SK-N-SH treated with all-trans-retinoic acid at 6 μM for 48 hours (cell line): Measurements from ENCODE around the gene SMPD4.
"Not testable (repeated sequence)": the region's sequence is repeated elsewhere in the genome, so short reads cannot be mapped to it uniquely, and the experiment has no call there.

Experiments used
- BACH2 ChIP-seq: fragments of 250-450 bp; sonication (Bioruptor Pico); IDR thresholded peaks from 2 replicates; pipeline ENCODE4 v1.9.0; 2021; ENCODE audit warnings: mild to moderate bottlenecking, borderline replicate concordance
- CSDC2 ChIP-seq: fragments of 250-450 bp; sonication (Bioruptor Pico); IDR thresholded peaks from 2 replicates; pipeline ENCODE4 v1.5.0; 2020; ENCODE audit warnings: mild to moderate bottlenecking, moderate library complexity
- ESRRG ChIP-seq: fragments of 250-450 bp; sonication (Bioruptor Pico); IDR thresholded peaks from 2 replicates; pipeline ENCODE4 v1.6.1; 2021; ENCODE audit warnings: mild to moderate bottlenecking
- OSR1 ChIP-seq: fragments of 250-450 bp; sonication (Bioruptor Pico); IDR thresholded peaks from 2 replicates; pipeline ENCODE4 v1.8.0; 2022; ENCODE audit warnings: moderate library complexity, mild to moderate bottlenecking, inconsistent platforms
- PPARA ChIP-seq: fragments of 250-450 bp; sonication (Bioruptor Pico); IDR thresholded peaks from 2 replicates; pipeline ENCODE4 v1.5.0; 2020; ENCODE audit warnings: mild to moderate bottlenecking, borderline replicate concordance
- RARB ChIP-seq: fragments of 250-450 bp; sonication (Bioruptor Pico); IDR thresholded peaks from 2 replicates; pipeline ENCODE4 v1.8.0; 2021; ENCODE audit warnings: mild to moderate bottlenecking, moderate library complexity
- TCF4 ChIP-seq: fragments of 250-450 bp; sonication (Bioruptor Pico); IDR thresholded peaks from 2 replicates; pipeline ENCODE4 v1.8.0; 2021; ENCODE audit warnings: mild to moderate bottlenecking, moderate library complexity, borderline replicate concordance
- ZC3H10 ChIP-seq: fragments of 250-450 bp; sonication (Bioruptor Pico); IDR thresholded peaks from 2 replicates; pipeline ENCODE4 v1.5.1; 2021; ENCODE audit warnings: mild to moderate bottlenecking, moderate library complexity
- ZFP30 ChIP-seq: fragments of 450-650 bp; formaldehyde crosslinking; IDR thresholded peaks from 2 replicates; pipeline ENCODE4 v1.5.0; 2022; ENCODE audit warnings: mild to moderate bottlenecking, moderate library complexity
- ZNF70 ChIP-seq: fragments of 450-650 bp; formaldehyde crosslinking; IDR thresholded peaks from 2 replicates; pipeline ENCODE4 v1.5.0; 2020; ENCODE audit warnings: mild to moderate bottlenecking, moderate library complexity
- ZNF8 ChIP-seq: fragments of 450-650 bp; formaldehyde crosslinking; IDR thresholded peaks from 2 replicates; pipeline ENCODE4 v1.5.0; 2020; ENCODE audit warnings: mild to moderate bottlenecking, moderate library complexity
- TF ChIP-seq, protein P1 (sequence below): fragments of 250-450 bp; sonication (Bioruptor Pico); IDR thresholded peaks from 2 replicates; pipeline ENCODE4 v1.5.0; 2020; ENCODE audit warnings: mild to moderate bottlenecking, moderate library complexity
- TF ChIP-seq, protein P2 (sequence below): fragments of 250-450 bp; sonication (Bioruptor Pico); IDR thresholded peaks from 2 replicates; pipeline ENCODE4 v1.5.1; 2021; ENCODE audit warnings: mild to moderate bottlenecking, moderate library complexity

DNA sequence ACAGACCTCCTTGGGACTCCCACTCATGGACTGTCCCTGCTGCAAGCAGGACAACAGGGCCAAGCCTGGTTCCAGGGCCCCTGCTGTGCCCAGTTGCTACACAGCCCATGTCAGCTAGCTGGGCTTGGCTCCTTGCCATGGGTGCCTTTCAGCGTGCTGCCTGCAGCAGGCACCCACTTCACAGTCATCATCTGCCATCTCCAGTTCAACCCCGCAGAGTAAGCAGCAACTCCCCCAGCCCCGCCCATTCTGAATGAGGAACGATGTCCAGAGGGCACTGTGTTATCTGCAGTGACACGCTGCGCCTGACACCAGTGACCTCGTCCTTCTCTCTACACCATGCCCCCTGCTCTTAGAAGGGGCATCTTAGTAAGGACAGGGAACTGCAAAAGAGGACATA is 21.1 kb upstream of the SMPD4 start:
- TF ChIP-seq ZNF70; RARB (CRISPR knock-in tag); BACH2 (CRISPR knock-in tag); ZFP30 (CRISPR knock-in tag); ZNF8 (CRISPR knock-in tag); ESRRG (CRISPR knock-in tag); TCF4 (CRISPR knock-in tag); PPARA (CRISPR knock-in tag); ZC3H10 (CRISPR knock-in tag); CSDC2 (CRISPR knock-in tag); OSR1: not testable (repeated sequence)
- TF ChIP-seq, protein P1, sequence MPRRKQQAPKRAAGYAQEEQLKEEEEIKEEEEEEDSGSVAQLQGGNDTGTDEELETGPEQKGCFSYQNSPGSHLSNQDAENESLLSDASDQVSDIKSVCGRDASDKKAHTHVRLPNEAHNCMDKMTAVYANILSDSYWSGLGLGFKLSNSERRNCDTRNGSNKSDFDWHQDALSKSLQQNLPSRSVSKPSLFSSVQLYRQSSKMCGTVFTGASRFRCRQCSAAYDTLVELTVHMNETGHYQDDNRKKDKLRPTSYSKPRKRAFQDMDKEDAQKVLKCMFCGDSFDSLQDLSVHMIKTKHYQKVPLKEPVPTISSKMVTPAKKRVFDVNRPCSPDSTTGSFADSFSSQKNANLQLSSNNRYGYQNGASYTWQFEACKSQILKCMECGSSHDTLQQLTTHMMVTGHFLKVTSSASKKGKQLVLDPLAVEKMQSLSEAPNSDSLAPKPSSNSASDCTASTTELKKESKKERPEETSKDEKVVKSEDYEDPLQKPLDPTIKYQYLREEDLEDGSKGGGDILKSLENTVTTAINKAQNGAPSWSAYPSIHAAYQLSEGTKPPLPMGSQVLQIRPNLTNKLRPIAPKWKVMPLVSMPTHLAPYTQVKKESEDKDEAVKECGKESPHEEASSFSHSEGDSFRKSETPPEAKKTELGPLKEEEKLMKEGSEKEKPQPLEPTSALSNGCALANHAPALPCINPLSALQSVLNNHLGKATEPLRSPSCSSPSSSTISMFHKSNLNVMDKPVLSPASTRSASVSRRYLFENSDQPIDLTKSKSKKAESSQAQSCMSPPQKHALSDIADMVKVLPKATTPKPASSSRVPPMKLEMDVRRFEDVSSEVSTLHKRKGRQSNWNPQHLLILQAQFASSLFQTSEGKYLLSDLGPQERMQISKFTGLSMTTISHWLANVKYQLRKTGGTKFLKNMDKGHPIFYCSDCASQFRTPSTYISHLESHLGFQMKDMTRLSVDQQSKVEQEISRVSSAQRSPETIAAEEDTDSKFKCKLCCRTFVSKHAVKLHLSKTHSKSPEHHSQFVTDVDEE (CRISPR knock-in tag): not testable (repeated sequence)
- TF ChIP-seq, protein P2, sequence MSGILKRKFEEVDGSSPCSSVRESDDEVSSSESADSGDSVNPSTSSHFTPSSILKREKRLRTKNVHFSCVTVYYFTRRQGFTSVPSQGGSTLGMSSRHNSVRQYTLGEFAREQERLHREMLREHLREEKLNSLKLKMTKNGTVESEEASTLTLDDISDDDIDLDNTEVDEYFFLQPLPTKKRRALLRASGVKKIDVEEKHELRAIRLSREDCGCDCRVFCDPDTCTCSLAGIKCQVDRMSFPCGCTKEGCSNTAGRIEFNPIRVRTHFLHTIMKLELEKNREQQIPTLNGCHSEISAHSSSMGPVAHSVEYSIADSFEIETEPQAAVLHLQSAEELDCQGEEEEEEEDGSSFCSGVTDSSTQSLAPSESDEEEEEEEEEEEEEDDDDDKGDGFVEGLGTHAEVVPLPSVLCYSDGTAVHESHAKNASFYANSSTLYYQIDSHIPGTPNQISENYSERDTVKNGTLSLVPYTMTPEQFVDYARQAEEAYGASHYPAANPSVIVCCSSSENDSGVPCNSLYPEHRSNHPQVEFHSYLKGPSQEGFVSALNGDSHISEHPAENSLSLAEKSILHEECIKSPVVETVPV (CRISPR knock-in tag): not testable (repeated sequence)
